BJ (cell line): ENCODE data around the gene CEMIP2. TPM values are rescaled to one million over a fixed set of nuclear protein-coding genes. Genes with fewer than 3 reads are reported as not detected.
A peak's percentile ranks its signal among the peaks of the same experiment; 100 is the strongest.

Source experiments
- CTCF ChIA-PET: fragments of 350-600 bp; formaldehyde crosslinking; extraction: SDS; loops from one replicate; lab custom pipeline; 2021; ENCODE audit warnings: antibody characterized with exemption, inconsistent platforms; lab: Yijun Ruan, JAX
- POLR2A ChIA-PET: fragments of 300-600 bp; sonication (Branson Sonifier 250); formaldehyde crosslinking; extraction: SDS; loops from one replicate; lab custom pipeline; 2021; ENCODE audit warnings: antibody characterized with exemption; lab: Charles Lee
- DNase-seq: peaks from one replicate; pipeline ENCODE4 v3.0.0-alpha.2; 2011; ENCODE audit warnings: low read depth
- H3K27me3 ChIP-seq: 2 replicates; pipeline ENCODE4 v1.6.0; 2011; ENCODE audit warnings: low read length; ENCODE audit not compliant: control insufficient read depth, insufficient read depth
- H3K36me3 ChIP-seq: 2 replicates; pipeline ENCODE4 v1.5.1; 2011; ENCODE audit warnings: low read length; ENCODE audit not compliant: control insufficient read depth, insufficient read depth
- H3K4me3 ChIP-seq: 2 replicates; pipeline ENCODE4 v1.5.1; 2011; ENCODE audit warnings: low read depth, mild to moderate bottlenecking, control low read depth, low read length
- CTCF ChIP-seq: IDR thresholded peaks from 2 replicates; pipeline ENCODE4 v1.5.1; 2011; ENCODE audit warnings: low read depth, mild to moderate bottlenecking, control low read depth, inconsistent platforms, low read length, moderate library complexity; ENCODE audit not compliant: insufficient read depth
- polyA minus RNA-seq: library from RNA; depleted of rRNA, polyadenylated mRNA; stranded (reverse); fragments of >200 nt; gene quantifications from 2 replicates; pipeline ENCODE4 v1.2.3, GENCODE V29; 2011; rRNA and poly(A)+ RNA removed
- polyA plus RNA-seq: library from polyadenylated mRNA; depleted of rRNA; stranded (reverse); fragments of >200 nt; gene quantifications from 2 replicates; pipeline ENCODE4 v1.2.3, GENCODE V29; 2011; rRNA removed

Gene CEMIP2
- polyA plus RNA-seq (117 and 120 TPM in 2 replicates), polyA minus RNA-seq (173 and 218 TPM in 2 replicates)

- Histone ChIP-seq H3K4me3 (peak within 1 kb of the TSS; percentile 68), H3K27me3 (no peaks in the 10 kb centered on the region), H3K36me3 (no peaks in the 10 kb centered on the region)
- CTCF ChIA-PET = interaction anchor here (0.6 to 4.3 kb wide), 5 partner anchors 39 to 697 kb away, joined by 3 to 25 read pairs (median 5); no protein-coding TSS in a partner anchor
- peak; percentile 36 for DNase-seq
- POLR2A ChIA-PET = interaction anchor here (0.6 to 0.8 kb wide), 5 partner anchors 23 to 1361 kb away, joined by 3 to 30 read pairs (median 3); no protein-coding TSS in a partner anchor
- TF ChIP-seq CTCF = 0 out of 2 replicates have a peak, but pooled peaks have one; percentile 5
These were observed at the start of gene CEMIP2 for GRCh38 chr9:71768388-71769174. TSS of gene CEMIP2 (minus strand) at chr9:71768513. CDS start at chr9:71750373, 18,140 bp downstream.

- H3K4me3 ChIP-seq = no peak overlapping the region
- no peaks in the 10 kb centered on the region for H3K27me3 ChIP-seq
- TF ChIP-seq CTCF = no peak
- CTCF ChIA-PET = interaction anchor here (0.6 to 7.9 kb wide), 7 partner anchors 9 to 209 kb away, joined by 3 to 65 read pairs (median 4); no protein-coding TSS in a partner anchor
- no peaks in the 10 kb centered on the region for H3K36me3 ChIP-seq
- no peak for DNase-seq
- POLR2A ChIA-PET = interaction anchor here (0.6 kb wide), 1 partner anchor 16 kb away, joined by 7 read pairs; no protein-coding TSS in a partner anchor
These were observed 48.7 kb upstream of the CEMIP2 start for GRCh38 chr9:71816916-71817451.

- Histone ChIP-seq H3K36me3 (no peaks in the 10 kb centered on the region), H3K27me3 (no peaks in the 10 kb centered on the region), H3K4me3 (no peak overlapping the region)
- DNase-seq = no peak
- CTCF ChIA-PET = interaction anchor here (4.7 kb wide), 1 partner anchor 210 kb away, joined by 34 read pairs; no protein-coding TSS in a partner anchor
- POLR2A ChIA-PET = no interaction called here
- no peak for TF ChIP-seq CTCF
These were observed 46.5 kb upstream of the CEMIP2 start for GRCh38 chr9:71814815-71815214.

- POLR2A ChIA-PET = no interaction called here
- no peak for DNase-seq
- Histone ChIP-seq H3K27me3 (no peaks in the 10 kb centered on the region), H3K36me3 (no peaks in the 10 kb centered on the region), H3K4me3 (no peak overlapping the region)
- CTCF ChIA-PET = interaction anchor here (4.7 kb wide), 1 partner anchor 211 kb away, joined by 34 read pairs; no protein-coding TSS in a partner anchor
- no peak for TF ChIP-seq CTCF
These were observed 45.9 kb upstream of the CEMIP2 start for GRCh38 chr9:71814226-71814625.

GRCh38 chr9:71812385-71812784 lies 44.1 kb upstream of the CEMIP2 start:
- DNase-seq = no peak
- Histone ChIP-seq H3K27me3 (no peaks in the 10 kb centered on the region), H3K4me3 (no peak overlapping the region), H3K36me3 (no peaks in the 10 kb centered on the region)
- POLR2A ChIA-PET = no interaction called here
- peak; percentile 15; the same call in 1 of the 2 replicates for TF ChIP-seq CTCF
- CTCF ChIA-PET = interaction anchor here (0.6 to 4.7 kb wide), 5 partner anchors 9 to 213 kb away, joined by 3 to 34 read pairs (median 4); no protein-coding TSS in a partner anchor
